GF-D8 (cell line): Measurements from ENCODE around the gene MYO7A.

Experiments used
- DNase-seq: peaks from one replicate; lab custom pipeline; 2025; lab: John Stamatoyannopoulos, UW

MYO7A gene

DNA sequence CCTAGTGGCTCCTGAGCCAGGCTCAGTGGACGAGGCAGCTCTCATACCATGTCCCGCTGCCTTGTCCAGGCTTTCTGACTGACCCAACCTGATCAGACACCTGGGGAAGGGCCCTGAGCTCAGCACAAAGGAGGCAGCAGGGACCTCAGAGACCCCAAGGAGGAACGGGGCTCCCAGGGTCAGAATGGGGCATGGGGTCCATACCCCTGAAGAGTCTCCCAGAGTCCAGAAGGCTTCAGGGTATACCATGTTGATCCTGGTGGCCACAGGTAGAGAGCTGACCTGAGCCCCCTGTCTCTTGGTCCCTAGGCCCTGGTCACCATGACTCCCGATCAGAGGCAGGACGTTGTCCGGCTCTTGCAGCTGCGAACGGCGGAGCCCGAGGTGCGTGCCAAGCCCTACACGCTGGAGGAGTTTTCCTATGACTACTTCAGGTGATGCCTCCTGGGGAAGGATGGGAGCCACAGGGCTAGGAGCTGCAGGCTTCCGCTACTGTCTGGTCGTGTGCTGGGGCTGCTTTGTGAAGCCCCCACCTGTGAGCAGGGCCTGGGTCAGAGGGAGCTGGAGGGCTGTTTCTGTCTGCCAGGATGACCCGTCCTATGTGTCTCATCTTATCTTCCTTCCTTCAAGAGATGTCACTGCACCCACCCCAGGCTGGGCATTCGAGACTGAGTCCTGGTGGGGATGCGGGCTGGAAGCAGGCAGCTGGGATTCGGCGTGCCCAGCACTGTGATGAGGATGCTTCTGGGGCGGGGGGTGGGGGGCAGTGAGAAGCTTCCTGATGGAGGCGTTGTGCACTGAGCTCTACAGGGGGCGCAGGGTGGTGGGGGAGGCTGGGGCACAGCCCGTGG, 74.2 kb downstream of the MYO7A start:
- no peak for DNase-seq

DNA sequence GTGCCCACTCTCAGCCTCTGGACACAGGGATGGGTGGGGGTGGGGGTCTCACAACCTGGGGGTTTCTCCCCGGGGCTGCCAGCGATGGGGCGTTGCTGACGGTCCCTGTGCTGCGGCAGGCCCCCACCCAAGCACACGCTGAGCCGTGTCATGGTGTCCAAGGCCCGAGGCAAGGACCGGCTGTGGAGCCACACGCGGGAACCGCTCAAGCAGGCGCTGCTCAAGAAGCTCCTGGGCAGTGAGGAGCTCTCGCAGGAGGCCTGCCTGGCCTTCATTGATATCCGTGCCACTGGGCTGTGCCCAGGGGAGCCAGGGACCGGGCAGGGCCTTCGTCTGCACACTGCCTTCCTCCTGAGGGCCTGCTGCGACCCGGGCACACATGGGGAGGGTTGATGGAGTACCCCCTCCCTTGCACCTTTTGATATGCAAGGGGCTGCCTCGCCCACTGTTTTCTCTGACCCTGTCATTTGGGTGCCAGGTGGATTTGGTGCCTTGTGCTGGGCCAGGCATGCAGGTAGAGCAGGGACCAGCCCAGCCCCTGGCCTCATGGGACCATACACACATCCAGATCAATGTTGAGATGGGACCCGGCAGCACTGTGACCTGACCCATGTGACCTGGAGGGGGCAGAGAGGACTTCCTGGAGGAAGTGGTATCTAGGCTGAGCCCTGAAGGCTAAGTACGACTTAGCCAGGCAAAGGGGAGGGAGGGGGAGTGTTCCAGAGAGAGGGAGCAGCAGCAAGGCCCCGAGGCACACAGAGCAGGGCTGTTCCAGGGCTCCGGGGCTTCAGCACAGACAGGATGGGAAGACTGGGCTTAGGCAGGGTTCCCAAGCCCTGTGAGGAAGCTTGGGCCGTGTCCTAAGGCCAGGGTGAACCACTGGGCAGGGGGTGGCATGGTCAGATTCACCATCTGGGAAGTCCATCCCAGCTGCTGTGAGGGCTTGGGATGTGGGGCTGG, 75.2 kb downstream of the MYO7A start:
- DNase-seq = no peak

DNA sequence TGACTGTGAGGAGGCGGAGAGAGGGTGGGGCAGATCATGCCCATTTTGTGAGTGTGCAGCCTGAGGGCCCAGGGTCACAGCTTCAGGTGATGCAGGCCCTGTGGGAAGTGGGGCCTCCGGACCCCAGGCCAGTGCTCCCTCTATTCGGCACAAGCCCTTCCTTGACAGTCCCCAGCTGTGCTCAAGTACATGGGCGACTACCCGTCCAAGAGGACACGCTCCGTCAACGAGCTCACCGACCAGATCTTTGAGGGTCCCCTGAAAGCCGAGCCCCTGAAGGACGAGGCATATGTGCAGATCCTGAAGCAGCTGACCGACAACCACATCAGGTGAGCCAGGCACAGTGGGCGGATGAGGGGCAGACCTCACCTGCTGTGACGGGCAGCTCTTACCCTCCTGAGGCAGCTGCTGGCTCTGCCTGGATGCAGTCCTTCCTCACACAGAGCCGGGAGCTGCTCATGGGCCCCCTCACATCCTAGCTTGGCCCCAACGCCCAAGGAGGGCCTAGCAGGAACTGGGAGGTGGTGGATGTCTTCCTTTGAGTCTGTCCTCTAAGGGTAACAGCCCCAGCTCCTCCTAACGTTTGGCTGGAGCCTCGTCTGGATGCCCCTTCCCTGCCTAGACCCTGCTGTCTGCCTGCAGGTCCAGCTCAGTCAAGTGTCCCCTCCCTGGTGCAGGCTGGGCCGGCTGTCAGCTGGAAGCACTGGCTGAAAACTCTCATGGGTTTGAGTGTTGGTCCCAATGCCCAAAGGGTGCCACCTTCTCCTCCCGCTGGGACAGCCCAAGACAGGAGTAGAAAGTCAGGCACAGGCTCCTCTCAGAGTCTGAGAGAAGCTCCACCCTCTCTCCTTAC, 76.1 kb downstream of the MYO7A start:
- DNase-seq = no peak

DNA sequence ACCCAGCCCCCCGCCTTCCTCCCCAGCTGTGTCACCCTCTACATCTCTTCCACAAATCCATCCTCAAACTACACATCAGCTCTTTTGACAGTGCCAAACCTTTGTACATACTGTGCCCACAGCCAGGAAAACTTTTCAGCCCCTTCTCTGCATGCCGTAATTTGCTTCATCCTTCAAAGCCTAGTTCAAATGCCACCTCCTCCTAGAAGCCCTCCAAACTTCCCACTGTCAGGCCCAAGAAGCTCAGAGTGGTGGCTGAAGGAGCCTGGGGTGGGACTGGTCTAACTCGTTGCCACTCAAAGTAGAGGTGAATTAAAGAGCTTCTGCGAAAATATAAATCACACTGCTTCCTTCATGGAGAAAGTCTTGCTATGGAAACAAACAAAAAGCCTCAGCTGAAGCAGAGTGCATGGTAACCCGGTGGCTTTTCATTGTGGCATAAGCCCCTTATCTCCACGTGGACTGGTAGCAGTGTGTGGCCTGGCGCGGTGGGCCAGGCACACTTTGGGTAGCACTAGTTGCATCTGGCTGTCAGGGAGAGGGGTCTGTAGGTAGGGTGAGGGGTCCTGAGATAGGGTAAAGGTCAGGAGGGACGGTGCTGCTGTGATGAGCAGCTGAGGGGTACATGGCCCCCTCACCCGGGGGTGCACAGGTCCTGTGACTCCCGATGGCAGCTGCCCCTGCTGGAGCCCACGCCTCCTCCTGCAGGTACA, 76.9 kb downstream of the MYO7A start:
- no peak for DNase-seq

DNA sequence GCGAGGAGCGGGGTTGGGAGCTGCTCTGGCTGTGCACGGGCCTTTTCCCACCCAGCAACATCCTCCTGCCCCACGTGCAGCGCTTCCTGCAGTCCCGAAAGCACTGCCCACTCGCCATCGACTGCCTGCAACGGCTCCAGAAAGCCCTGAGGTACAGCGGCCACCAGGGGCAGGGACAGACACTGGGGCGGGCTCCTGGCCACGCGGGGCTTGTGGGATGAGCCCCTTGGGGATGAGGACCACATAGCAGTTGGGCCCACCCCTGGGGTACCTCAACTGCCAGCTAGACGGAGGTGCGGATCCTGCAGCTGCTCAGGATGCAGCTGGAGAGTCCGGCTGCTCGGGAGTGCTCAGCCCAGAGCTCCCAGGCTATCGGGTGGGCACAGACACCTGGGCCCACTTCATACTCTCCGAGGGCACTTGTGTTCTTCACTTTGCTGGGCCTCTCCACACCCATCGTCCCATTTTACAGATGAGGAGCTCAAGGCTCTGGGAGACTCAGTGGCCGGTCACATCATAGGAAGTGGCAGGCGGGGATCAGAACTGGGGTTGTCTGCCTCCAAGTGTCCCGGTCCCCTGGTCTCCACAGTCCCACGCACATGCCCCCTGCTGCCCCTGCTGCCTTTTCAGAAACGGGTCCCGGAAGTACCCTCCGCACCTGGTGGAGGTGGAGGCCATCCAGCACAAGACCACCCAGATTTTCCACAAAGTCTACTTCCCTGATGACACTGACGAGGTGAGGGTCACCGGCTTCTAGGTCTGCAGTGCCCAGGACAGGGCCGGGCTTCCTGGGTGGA, 77.6 kb downstream of the MYO7A start:
- no peak for DNase-seq

DNA sequence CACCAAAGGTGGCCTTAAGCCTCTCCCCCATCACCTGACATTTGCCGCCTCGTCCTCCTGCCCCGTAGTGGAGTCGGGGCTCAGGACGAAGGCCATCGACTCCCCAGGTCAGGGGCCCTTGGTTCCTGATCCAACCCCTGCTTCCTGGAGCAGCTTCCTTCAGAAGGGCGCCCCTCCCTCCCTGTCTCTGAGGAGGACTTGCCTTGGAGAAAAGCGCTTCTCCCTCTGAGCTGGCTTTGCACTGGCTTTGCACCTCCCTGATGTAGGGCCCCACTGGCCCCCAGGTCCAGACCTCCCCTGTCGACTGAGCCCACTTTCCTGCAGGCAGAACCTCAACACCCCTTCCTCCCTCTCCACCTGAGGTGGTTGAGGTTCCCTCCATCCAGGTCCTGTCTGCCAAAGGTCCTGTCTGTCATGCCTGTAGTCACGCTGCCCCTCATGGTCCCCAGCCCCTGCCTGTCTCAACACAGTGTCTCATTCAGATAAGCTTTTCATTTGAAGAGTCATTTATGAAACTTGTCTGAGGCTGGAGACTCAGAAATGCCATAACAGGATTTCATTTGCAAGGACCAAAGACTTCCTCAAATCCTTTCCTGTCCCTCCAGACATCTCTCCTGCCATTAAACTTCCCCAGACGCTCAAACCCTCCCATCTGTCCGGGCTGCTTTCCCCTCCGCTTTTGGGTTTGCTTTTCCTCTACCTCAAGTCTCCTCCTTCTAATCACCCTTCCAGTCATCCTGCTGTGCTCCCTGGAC, 78.4 kb downstream of the MYO7A start:
- DNase-seq = no peak

DNA sequence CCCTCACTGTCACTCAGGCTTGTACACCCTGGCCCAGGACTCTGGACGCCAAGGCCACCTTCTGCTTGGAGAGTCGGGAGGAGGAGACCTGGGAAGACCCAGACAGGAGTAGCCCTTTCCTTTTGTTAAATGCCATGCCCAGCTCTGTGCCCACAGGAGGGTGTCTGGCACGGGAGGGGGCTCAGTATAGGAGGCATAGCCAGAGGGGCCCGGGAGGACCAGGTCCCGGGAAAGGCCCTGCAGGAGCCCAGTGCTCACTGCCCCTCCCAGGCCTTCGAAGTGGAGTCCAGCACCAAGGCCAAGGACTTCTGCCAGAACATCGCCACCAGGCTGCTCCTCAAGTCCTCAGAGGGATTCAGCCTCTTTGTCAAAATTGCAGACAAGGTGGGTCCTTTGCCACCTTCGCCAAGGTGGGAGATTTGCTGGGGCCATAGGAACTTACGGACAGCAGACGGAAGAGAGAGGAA, 79.0 kb downstream of the MYO7A start:
- no peak for DNase-seq

DNA sequence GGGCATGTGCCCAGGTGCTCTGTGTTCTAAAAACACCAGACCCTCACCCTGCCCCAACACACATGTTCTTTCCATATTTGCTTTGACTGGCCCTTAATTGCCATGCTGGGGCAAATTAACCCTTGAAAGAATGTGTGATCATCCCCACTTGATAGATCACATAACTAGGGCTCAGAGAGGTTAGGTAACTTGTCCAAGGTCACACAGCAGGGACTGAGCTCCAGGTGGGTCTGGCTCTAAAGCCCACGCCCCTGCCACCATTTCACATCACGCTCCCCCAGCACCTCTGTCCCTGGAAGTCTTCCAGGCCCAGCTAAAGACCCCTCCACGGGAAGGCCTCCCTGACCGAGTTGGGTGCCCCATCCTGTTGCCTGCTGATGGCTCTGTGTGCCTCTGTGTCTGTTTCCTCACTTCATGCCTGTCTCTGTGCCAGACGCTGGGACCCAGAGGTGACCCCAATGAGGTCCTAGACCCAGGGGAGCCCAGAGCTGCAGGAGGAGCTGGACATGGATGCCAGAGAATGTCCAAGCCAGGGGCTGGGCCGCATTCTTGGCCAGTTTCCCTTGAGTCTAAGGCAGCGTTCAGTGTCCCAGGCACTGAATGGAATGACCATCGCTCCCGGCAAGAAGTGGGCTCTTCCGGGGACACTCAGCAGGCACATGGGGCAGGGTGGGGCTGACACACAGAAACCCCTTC, 79.7 kb downstream of the MYO7A start:
- no peak for DNase-seq

DNA sequence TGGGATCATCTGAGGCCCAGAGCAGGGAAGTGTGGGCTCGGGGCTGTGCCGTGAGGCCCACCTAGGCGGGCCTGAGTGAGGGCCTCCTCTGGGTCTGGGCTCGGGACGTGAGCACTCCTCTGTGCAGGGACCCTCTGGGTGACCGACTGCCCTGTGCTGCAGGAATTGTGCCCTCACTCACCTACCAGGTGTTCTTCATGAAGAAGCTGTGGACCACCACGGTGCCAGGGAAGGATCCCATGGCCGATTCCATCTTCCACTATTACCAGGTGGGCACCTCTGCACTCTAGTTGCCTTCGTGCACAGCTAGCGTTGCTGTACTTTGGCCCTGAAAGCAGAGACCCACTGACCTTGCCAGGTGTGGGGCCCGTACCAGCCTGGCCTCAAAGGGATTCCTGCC, 80.5 kb downstream of the MYO7A start:
- DNase-seq = no peak

DNA sequence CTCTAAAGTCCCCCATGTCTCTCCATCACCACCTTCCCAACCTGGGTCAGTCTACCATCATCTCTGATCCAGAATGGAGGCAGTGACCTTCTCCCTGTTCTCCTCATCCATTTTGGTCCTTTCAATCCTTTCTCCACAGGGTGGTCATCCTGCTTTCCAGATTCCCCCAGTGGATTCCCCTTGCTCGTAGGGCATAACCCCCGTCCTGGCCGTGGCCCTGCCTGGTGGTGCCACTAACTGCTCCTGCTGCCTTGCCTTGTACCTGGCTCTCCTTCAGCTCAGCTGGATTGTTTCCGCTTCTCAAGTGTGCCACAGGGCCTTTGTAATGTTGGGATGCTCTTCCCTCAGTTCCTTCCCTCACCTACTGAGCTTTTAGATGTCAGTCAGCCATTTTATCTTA, 81.6 kb downstream of the MYO7A start:
- no peak for DNase-seq

DNA sequence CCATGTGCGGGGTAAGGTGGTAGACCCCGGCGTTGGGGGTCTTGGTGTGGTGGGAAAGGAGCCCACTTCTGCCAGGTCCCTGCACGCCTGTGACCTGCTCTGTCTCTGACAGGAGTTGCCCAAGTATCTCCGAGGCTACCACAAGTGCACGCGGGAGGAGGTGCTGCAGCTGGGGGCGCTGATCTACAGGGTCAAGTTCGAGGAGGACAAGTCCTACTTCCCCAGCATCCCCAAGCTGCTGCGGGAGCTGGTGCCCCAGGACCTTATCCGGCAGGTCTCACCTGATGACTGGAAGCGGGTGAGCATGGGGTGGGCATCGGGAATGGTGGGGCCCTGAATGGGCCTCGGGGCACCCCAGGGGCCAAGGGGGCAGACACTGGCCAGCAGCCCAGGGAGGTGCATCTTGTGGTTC, 83.0 kb downstream of the MYO7A start:
- DNase-seq = no peak

DNA sequence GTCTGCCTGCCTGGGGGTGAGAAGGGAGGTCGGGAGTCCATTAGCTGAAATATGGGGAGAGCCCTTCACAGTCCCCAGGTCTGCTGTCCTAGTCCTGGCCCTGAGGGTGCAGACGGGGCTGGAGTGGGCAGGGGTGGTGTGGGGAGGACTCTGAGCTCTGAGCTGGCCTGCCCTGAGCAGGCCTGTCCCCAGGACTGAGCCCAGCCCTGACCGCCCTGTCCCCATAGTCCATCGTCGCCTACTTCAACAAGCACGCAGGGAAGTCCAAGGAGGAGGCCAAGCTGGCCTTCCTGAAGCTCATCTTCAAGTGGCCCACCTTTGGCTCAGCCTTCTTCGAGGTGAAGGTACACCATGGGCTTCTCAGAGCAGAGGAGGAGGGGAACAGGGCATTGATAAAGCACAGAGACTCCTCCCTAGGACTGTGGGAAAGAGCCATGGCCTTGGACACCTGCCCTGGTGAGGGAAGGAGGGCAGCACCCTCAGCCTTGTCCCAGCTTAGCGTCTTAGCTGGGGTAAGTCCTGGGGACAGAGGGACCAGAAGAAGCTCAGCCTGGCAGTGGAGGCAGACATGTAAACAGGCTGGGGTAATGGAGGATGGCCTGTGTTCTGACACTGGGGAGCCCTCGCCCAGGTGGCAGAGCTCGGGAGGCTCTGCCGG, 83.7 kb downstream of the MYO7A start:
- no peak for DNase-seq

DNA sequence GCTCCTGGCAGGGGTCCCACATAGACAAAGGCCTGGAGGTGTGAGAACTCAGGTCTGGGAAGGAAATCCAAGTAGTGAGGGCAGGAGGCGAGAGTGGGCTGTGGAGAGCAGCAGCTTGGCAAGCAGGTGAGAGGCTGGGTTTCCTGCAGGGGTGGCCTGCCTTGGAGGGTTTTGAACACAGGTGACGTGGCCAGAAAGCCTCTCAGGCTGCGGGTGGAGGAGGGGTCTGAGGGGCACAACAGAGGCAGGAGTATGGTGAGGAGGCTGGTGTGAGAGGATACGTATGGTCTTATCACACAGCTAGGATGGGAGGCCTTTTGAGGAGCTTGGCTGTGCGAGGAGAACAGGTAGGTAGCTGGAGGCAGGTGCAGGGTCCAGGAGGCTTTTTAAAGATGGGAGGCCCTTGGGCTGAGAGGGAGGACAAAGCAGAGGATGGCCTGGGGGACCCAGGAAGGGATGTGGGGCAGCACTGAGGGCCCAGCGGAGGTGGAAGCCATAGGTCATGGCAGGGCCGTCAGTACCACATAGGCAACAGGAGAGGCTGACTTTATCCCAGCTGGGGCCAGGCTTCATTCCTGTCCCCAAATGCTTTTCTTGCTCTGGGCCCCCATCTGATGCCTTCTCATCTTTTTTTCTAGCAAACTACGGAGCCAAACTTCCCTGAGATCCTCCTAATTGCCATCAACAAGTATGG, 84.4 kb downstream of the MYO7A start:
- no peak for DNase-seq

DNA sequence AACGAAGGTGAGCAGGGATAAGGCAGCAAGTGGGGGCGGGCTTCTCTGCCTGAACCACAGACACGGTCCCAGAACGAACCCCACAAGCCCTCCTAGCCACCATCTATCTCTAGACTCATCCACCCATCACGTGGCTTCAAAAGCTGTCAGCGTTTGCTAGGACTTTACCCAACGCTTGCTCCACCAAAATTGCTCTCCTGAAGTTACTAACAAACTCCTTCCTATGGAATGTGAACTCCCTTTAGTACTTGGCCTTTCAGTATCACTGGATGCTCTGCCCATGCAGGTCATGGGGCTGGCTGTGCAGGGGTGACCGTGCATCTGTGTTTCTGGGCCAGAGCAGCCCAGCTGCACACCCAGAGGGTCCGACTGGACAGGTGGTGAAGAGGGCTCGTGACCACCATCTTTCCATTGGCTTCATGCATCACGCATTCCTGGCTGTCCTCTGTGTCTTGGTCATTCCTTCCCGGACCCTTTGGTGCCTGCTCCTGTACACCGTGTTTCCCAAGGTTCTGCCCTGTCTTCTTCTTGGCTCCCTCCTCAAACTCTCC, 85.1 kb downstream of the MYO7A start:
- DNase-seq = no peak

DNA sequence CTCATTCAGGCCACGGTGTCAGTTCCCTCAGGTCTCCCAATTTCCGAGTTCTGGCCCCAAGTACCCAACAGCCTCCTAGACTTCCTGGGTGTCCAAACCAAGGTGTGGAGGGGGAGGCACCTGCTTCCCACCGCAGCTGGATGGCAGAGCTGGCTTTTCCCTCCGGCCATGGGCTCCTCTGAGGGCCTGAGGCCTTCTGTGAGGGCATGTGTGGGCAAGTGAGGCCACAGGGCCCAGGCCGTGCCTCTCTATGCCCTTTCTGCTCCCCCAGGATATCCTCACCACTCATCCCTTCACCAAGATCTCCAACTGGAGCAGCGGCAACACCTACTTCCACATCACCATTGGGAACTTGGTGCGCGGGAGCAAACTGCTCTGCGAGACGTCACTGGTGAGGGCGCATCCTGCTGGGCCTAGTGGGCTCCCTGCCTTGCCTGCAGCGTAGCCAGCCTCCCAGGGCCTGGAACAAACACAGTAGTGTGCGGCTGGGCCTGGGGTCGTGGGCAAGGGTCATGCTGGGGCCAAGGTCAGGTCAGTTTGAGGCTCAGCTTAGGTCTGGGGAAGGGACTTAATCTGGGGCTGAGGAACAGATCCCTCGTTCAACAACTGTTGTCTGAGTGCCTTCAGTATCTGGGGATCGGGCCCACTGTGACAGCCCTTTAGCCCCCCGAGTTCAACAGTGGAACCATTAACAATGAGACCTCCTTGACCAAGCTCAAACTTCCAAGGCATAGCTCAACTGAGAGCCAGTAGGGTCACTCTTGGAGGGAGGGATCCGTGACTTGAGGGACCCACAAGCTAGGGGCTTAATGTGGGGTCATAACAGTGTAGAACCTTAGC, 85.8 kb downstream of the MYO7A start:
- DNase-seq = no peak

DNA sequence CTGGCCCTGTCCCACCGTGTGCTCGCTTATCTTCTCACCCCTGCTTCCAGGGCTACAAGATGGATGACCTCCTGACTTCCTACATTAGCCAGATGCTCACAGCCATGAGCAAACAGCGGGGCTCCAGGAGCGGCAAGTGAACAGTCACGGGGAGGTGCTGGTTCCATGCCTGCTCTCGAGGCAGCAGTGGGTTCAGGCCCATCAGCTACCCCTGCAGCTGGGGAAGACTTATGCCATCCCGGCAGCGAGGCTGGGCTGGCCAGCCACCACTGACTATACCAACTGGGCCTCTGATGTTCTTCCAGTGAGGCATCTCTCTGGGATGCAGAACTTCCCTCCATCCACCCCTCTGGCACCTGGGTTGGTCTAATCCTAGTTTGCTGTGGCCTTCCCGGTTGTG, 86.5 kb downstream of the MYO7A start:
- DNase-seq = no peak

DNA sequence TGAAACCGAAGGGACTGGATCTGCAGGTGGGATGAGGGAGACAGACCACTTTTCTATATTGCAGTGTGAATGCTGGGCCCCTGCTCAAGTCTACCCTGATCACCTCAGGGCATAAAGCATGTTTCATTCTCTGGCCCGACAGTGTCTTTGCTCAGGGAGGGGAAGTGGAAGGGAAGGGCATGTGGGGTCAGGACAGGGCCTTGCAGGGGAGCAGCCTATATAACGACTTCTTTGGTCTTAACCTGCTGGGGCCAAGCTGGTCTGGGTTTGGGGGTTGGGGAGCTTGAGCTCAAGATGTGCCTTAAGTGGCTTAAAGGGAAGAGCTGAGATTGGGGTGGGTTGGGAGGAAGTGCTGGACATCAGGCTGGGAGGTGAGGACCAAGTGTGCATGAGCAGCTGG, 87.1 kb downstream of the MYO7A start:
- DNase-seq = no peak
